Measurements from ENCODE around the gene APRT.
"Not testable (repeated sequence)": the region's sequence is repeated elsewhere in the genome, so short reads cannot be mapped to it uniquely, and the experiment has no call there.

The APRT gene

DNA sequence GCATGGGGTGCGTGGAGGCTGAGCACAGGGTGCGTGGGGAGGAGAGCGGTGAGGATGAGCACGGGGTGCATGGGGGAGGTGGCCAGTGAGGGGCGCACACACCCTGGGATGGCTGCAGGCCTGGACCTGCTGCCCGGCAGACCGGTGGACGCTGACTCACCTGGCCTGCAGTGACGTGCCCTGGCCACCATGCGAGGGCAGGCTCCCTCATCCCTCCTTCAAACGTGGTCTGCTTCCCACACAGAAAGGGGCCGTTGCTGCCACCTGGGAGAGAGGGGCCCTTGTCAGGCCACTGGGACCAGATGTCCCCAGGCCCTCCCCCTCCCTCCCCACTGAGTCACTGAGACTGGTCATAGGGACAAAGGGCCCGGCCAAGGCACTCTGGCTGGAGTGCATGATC, 20.1 kb upstream of the APRT start:
- Histone ChIP-seq H3K27me3 (ENCODE audit: control insufficient read depth, insufficient read depth, low read length) (no peaks in the 10 kb centered on the region), H3K4me3 (ENCODE audit: low read depth, low read length) (no peak overlapping the region), H3K9ac (ENCODE audit: low read length) (no peak overlapping the region), H3K4me1 (ENCODE audit: control insufficient read depth, insufficient read depth, low read length) (no peaks in the 10 kb centered on the region), H3K36me3 (ENCODE audit: control insufficient read depth, insufficient read depth, low read length) (peaks cover 11% of the 10 kb centered on the region), H3K27ac (ENCODE audit: low read depth, low read length) (no peak overlapping the region), H3K9me3 (ENCODE audit: control insufficient read depth, insufficient read depth, low read depth, low read length) (no peaks in the 10 kb centered on the region)

DNA sequence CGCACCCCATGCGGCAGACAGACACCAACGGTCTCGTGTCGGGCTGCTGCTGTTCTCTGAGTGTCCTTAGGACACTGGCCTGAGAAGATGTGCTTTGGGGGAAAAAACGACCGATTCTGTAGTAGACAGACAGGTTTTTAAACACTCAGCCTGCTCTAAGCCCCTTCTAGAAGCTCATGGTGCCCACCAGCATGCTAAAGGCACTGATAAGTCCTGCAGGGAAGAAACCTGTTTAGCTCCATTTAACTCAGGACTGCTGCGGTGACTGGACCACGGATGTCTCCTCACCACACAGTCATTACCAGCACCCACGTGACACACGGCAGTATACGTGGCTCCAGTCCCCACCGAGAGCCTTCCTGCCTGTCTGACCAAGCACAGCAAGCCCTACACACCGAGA, 19.1 kb upstream of the APRT start:
- Histone ChIP-seq H3K27me3 (ENCODE audit: control insufficient read depth, insufficient read depth, low read length) (no peaks in the 10 kb centered on the region), H3K36me3 (ENCODE audit: control insufficient read depth, insufficient read depth, low read length) (peaks cover 11% of the 10 kb centered on the region), H3K9me3 (ENCODE audit: control insufficient read depth, insufficient read depth, low read depth, low read length) (no peaks in the 10 kb centered on the region), H3K4me3 (ENCODE audit: low read depth, low read length) (no peak overlapping the region), H3K27ac (ENCODE audit: low read depth, low read length) (no peak overlapping the region), H3K9ac (ENCODE audit: low read length) (no peak overlapping the region), H3K4me1 (ENCODE audit: control insufficient read depth, insufficient read depth, low read length) (no peaks in the 10 kb centered on the region)

DNA sequence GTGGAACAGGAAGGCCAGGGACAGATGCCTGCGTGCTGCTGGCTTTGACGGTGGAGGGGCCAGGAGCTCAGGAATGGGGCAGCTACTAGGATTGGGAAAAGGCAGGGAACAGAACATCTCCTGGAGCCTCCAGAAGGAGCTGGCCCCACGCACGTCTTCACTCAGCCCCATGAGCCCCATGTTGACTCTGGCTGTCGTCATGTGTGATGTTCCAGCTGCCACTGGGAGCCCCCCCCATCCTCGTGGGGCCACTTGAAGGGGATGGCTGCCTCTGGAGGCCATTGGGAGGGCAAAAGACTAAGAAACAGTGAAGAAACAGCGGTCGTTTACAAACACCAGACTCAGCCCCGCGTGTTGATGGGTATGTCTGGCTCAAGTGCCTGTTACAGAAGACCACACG, 18.5 kb upstream of the APRT start:
- no peaks in the 10 kb centered on the region for H3K27me3 ChIP-seq (ENCODE audit: control insufficient read depth, insufficient read depth, low read length)
- peaks cover 6% of the 10 kb centered on the region for H3K36me3 ChIP-seq (ENCODE audit: control insufficient read depth, insufficient read depth, low read length)

DNA sequence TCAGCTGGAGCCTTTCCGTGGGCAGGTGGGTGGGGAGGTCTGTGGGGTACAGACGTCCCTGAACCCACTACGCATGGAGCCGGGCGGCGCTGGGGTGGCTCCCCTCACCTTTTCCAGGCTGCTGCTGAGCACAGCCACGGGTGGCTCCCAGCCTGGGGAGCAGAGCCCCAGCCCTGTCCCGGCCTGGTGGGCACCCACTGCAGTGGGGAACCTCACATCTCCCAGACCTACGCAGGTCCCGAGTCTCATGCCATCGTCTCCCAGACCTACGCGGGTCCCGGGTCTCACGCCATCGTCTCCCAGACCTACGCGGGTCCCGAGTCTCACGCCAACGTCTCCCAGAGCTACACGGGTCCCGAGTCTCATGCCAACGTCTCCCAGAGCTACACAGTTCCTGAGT, 17.0 kb upstream of the APRT start:
- H3K9me3 ChIP-seq (ENCODE audit: control insufficient read depth, insufficient read depth, low read depth, low read length) = no peaks in the 10 kb centered on the region
- H3K9ac ChIP-seq (ENCODE audit: low read length) = no peak overlapping the region
- H3K36me3 ChIP-seq (ENCODE audit: control insufficient read depth, insufficient read depth, low read length) = peaks cover 4% of the 10 kb centered on the region; the same call in 1 of the 2 replicates
- H3K4me1 ChIP-seq (ENCODE audit: control insufficient read depth, insufficient read depth, low read length) = no peaks in the 10 kb centered on the region
- H3K4me3 ChIP-seq (ENCODE audit: low read depth, low read length) = no peak overlapping the region
- no peak overlapping the region for H3K27ac ChIP-seq (ENCODE audit: low read depth, low read length)
- no peaks in the 10 kb centered on the region for H3K27me3 ChIP-seq (ENCODE audit: control insufficient read depth, insufficient read depth, low read length)

More for the DNA sequence above, 18.5 kb upstream of the APRT start:
- H3K27ac ChIP-seq (ENCODE audit: low read depth, low read length) = no peak overlapping the region
- H3K9me3 ChIP-seq (ENCODE audit: control insufficient read depth, insufficient read depth, low read depth, low read length) = no peaks in the 10 kb centered on the region
- no peak overlapping the region for H3K4me3 ChIP-seq (ENCODE audit: low read depth, low read length)
- H3K9ac ChIP-seq (ENCODE audit: low read length) = no peak overlapping the region
- no peaks in the 10 kb centered on the region for H3K4me1 ChIP-seq (ENCODE audit: control insufficient read depth, insufficient read depth, low read length)

DNA sequence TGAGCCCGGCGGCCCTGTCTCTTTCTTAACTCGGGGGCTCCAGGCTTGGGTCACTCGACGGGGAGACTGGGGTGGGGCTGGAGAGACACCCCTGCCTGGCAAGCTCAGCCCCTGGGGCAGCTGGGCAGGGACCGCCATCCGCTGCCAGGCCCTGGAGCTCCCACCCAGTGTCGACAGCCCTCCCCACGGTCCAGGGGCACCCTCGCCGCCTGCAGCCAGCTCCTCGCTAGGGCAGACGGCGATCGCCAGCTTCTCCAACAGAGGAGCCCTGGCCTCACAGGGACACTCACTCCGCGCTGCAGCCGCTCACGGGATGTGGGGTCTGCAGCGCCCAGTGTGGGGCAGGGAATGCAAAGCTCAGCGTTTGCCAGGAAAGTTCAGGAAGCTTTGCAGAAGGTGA, 16.0 kb upstream of the APRT start:
- no peaks in the 10 kb centered on the region for H3K27me3 ChIP-seq (ENCODE audit: control insufficient read depth, insufficient read depth, low read length)
- H3K9me3 ChIP-seq (ENCODE audit: control insufficient read depth, insufficient read depth, low read depth, low read length) = no peaks in the 10 kb centered on the region
- no peak overlapping the region for H3K9ac ChIP-seq (ENCODE audit: low read length)
- H3K27ac ChIP-seq (ENCODE audit: low read depth, low read length) = no peak overlapping the region
- H3K36me3 ChIP-seq (ENCODE audit: control insufficient read depth, insufficient read depth, low read length) = peaks cover 7% of the 10 kb centered on the region
- H3K4me1 ChIP-seq (ENCODE audit: control insufficient read depth, insufficient read depth, low read length) = no peaks in the 10 kb centered on the region
- no peak overlapping the region for H3K4me3 ChIP-seq (ENCODE audit: low read depth, low read length)

DNA sequence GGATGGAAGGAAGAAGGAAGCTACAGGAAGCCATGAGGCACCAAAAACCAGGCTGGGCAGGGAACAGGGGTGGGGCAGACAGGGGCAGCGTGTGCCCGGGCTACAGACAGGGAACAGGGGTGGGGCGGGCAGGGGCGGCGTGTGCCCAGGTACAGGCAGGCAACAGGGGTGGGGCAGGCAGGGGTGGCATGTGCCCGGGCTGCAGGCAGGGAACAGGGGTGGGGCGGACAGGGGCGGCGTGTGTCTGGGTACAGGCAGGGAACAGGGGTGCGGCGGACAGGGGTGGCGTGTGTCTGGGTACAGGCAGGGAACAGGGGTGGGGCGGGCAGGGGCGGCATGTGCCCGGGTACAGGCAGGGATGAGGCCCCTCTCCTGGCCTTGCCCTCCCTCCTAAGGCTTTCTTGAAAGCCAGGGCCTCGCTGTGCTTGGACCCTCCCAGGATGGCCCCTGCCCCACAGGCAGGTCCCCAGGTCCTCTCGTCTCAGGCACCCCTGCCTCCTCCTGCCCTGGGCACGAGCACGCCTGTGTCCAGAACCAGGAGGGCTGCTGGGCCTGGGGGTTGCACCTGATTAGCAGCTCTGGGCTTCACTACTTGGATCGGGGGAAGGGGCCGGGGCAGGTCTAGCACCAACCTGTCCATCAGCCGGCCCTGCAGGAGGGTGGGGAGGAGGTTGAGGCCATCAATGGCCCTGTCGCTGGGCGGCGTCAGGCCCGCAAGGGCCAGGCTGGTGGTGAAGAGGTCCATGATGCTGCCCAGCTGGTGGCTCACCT, 14.5 kb upstream of the APRT start:
- Histone ChIP-seq H3K9me3 (ENCODE audit: control insufficient read depth, insufficient read depth, low read depth, low read length) (no peaks in the 10 kb centered on the region), H3K4me1 (ENCODE audit: control insufficient read depth, insufficient read depth, low read length) (no peaks in the 10 kb centered on the region), H3K36me3 (ENCODE audit: control insufficient read depth, insufficient read depth, low read length) (peaks cover 7% of the 10 kb centered on the region), H3K4me3 (ENCODE audit: low read depth, low read length) (no peak overlapping the region), H3K9ac (ENCODE audit: low read length) (no peak overlapping the region), H3K27me3 (ENCODE audit: control insufficient read depth, insufficient read depth, low read length) (no peaks in the 10 kb centered on the region), H3K27ac (ENCODE audit: low read depth, low read length) (no peak overlapping the region)

DNA sequence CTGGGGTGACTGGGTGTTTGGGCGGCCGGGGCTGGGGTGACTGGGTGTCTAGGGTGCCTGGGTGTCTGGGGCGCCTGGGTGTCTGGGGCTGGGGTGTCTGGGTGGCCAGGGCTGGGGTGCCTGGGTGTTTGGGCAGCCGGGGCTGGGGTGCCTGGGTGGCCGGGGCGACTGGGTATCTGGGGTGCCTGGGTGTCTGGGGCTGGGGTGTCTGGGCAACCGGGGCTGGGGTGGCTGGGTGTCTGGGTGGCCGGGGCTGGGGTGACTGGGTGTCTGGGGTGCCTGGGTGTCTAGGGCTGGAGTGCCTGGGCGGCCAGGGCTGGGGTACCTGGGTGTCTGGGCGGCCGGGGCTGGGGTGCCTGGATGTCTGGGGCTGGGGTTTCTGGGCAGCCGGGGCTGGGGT, 13.4 kb upstream of the APRT start:
- H3K36me3 ChIP-seq (ENCODE audit: control insufficient read depth, insufficient read depth, low read length) = peaks cover 7% of the 10 kb centered on the region
- H3K27me3 ChIP-seq (ENCODE audit: control insufficient read depth, insufficient read depth, low read length) = no peaks in the 10 kb centered on the region
- H3K9me3 ChIP-seq (ENCODE audit: control insufficient read depth, insufficient read depth, low read depth, low read length) = no peaks in the 10 kb centered on the region
- no peak overlapping the region for H3K9ac ChIP-seq (ENCODE audit: low read length)
- H3K27ac ChIP-seq (ENCODE audit: low read depth, low read length) = no peak overlapping the region
- H3K4me3 ChIP-seq (ENCODE audit: low read depth, low read length) = no peak overlapping the region
- H3K4me1 ChIP-seq (ENCODE audit: control insufficient read depth, insufficient read depth, low read length) = no peaks in the 10 kb centered on the region

DNA sequence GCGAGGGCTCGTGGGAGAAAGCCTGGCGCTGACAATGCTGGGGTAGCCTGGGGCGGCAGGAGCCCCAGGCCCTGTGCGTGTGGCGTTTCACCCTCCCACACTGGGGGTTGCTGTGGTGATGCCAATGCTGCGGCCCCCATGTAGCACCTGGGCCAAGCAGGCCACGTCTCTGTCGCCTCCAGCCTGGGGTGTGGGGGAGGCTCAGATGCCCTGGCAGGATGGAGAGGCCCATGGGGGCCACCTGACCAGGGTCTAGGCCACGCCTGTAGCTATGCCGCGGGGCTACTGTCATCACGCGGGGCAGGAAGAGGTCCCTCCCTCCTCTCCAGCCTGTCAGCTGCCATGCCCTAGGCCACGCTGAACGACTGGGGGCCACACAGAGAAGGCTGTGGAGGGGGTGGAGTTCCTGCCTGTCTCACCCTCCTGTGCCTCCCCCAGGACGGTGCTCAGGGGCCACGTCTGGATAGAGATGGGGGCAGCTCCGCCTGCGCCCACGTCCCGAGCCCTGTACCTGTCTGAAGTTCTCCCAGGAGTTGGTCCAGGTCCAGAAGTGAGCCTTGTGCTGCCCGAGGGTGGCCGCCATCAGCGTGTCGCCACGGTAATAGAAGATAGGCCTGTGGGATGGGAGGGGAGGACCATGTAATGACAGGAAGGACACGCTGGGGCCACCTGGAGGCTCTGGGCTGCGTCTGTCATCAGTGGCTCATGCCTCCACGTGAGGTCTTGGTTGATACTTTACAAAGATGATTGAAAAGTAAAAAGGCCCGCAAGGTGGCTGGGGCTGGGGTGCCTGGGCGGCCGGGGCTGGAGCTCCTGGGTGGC, 12.7 kb upstream of the APRT start:
- no peak overlapping the region for H3K9ac ChIP-seq (ENCODE audit: low read length)
- H3K36me3 ChIP-seq (ENCODE audit: control insufficient read depth, insufficient read depth, low read length) = peaks cover 7% of the 10 kb centered on the region
- H3K4me3 ChIP-seq (ENCODE audit: low read depth, low read length) = no peak overlapping the region
- H3K27ac ChIP-seq (ENCODE audit: low read depth, low read length) = no peak overlapping the region
- no peaks in the 10 kb centered on the region for H3K4me1 ChIP-seq (ENCODE audit: control insufficient read depth, insufficient read depth, low read length)
- H3K9me3 ChIP-seq (ENCODE audit: control insufficient read depth, insufficient read depth, low read depth, low read length) = no peaks in the 10 kb centered on the region
- no peaks in the 10 kb centered on the region for H3K27me3 ChIP-seq (ENCODE audit: control insufficient read depth, insufficient read depth, low read length)

DNA sequence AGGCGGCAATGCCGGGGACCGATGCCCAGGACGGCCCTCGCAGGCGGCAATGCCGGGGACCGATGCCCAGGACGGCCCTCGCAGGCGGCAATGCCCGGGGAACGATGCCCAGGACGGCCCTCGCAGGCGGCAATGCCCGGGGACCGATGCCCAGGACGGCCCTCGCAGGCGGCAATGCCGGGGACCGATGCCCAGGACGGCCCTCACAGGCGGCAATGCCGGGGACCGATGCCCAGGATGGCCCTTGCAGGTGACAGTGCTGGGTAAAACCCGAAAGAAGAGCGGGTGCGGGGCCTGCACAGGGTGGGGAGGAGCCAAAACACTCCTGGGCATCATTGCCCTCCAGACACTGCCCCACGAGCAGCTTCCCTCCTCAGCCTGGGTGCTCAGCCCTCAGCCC, 11.9 kb upstream of the APRT start:
- not testable (repeated sequence) for H3K4me3 ChIP-seq (ENCODE audit: low read depth, low read length)

DNA sequence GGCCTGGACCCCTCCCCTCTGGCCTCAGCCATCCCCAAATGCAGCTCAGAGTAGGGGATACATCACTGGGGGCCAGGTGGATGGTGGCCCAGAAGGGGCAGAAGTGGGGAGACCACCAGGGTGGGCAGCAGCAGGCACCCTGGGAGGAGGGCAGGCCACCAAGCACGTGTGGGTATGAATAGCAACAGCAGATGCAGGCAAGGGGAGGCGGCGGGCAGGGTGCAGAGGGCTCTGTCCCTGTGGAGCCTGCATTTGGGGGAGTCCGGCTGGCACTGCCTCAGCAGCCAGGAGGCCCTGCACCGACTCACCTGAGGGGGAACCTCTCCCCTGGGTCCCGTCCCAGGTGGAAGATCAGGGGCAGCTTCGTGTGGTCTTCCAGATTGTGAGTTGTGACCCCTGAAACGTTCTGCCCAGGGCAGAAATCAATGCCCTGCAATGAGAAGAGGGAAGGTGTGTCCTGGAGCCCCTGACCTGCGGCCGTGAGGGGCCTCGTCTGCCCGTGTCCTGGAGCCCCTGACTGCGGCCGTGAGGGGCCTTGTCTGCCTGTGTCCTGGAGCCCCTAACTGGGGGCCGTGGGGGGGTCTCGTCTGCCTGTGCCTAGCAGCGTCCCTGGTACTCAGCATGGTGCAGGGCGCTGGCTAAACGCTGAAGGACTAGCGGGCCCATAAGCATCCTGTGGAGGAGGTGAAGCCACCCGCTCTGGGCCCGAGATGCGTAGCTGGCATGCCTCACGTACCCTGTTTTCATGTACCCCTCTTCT, 10.7 kb upstream of the APRT start:
- H3K27ac ChIP-seq (ENCODE audit: low read depth, low read length) = no peak overlapping the region
- H3K4me1 ChIP-seq (ENCODE audit: control insufficient read depth, insufficient read depth, low read length) = 0 out of 2 replicates have a peak, but pooled peaks cover 4% of the 10 kb centered on the region
- no peak overlapping the region for H3K4me3 ChIP-seq (ENCODE audit: low read depth, low read length)
- no peaks in the 10 kb centered on the region for H3K9me3 ChIP-seq (ENCODE audit: control insufficient read depth, insufficient read depth, low read depth, low read length)
- no peak overlapping the region for H3K9ac ChIP-seq (ENCODE audit: low read length)
- H3K27me3 ChIP-seq (ENCODE audit: control insufficient read depth, insufficient read depth, low read length) = no peaks in the 10 kb centered on the region
- peaks cover 7% of the 10 kb centered on the region; the same call in 1 of the 2 replicates for H3K36me3 ChIP-seq (ENCODE audit: control insufficient read depth, insufficient read depth, low read length)

More for the DNA sequence above, 11.9 kb upstream of the APRT start:
- not testable (repeated sequence) for H3K4me1 ChIP-seq (ENCODE audit: control insufficient read depth, insufficient read depth, low read length); H3K27me3 ChIP-seq (ENCODE audit: control insufficient read depth, insufficient read depth, low read length); H3K36me3 ChIP-seq (ENCODE audit: control insufficient read depth, insufficient read depth, low read length); H3K9me3 ChIP-seq (ENCODE audit: control insufficient read depth, insufficient read depth, low read depth, low read length); H3K9ac ChIP-seq (ENCODE audit: low read length); H3K27ac ChIP-seq (ENCODE audit: low read depth, low read length)
